Measurements from ENCODE around the gene NDUFS6. TPM values are rescaled to one million over a fixed set of nuclear protein-coding genes. Genes with fewer than 3 reads are reported as not detected.

NDUFS6 gene
- total and polyA plus RNA-seq, 7 donors: 48.3 to 177 (median 61.5) TPM

GRCh38 chr5:1754531-1755220, 46.5 kb upstream of the NDUFS6 start:
- no peak overlapping the region for H3K4me3 ChIP-seq
- H3K36me3 ChIP-seq (ENCODE audit: insufficient read depth in 1 of 2, low read depth in 1 of 2): no peaks in the 10 kb centered on the region
- no peak overlapping the region for H3K27ac ChIP-seq
- whole genome bisulfite sequencing, 3 donors: 72 to 78% (median 72%) methylated on average over 14 of the region's 14 CpGs
- ATAC-seq (no peak), DNase-seq (no peak)
- H3K4me1 ChIP-seq: no peaks in the 10 kb centered on the region
- no peak for TF ChIP-seq CTCF (IDR thresholded peaks at IDR 0.05)
- no peaks in the 10 kb centered on the region for H3K9me3 ChIP-seq
- intact Hi-C loops (cut with DNase I): no loop called here
- peaks cover 0 to 3% (median 3%) of the 10 kb centered on the region in 3 donors for H3K27me3 ChIP-seq (ENCODE audit: insufficient read depth in 3 of 3, low read length in 2 of 3)

DNA sequence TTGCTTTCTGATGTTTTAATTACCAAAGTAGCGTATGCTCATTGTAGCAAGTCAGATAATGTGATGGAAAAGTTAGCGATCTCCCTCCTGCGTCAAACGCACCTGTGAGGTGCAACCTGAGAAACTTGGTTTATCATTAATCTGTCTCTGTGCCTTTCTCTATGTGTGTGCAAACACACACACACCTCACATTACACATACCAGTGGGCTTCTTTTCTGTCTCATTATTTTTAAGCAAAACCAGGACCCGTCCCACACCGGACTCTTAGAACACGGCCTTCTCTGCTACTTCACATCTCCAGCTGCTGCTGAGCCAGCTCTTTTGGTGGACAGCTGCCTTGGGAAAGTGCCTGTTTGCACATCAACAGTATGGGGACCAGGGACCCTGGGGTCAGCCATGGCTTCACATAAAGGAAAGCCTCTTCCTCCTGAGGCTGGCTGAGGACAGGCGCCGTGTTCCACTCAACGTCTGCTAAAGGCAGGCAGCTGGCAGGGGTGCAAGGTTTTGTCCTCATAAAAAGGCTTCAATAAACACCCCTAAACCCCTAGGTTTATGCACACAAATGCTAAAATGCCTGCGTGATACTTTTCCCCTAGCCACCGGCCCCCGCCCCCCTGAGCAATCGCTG, 45.8 kb upstream of the NDUFS6 start:
- no peak overlapping the region for H3K4me3 ChIP-seq
- no peak overlapping the region for H3K27ac ChIP-seq
- H3K27me3 ChIP-seq (ENCODE audit: insufficient read depth in 3 of 3, low read length in 2 of 3): peaks cover 0 to 3% (median 3%) of the 10 kb centered on the region in 3 donors
- H3K36me3 ChIP-seq (ENCODE audit: insufficient read depth in 1 of 2, low read depth in 1 of 2): no peaks in the 10 kb centered on the region
- DNase-seq: no peak
- no peak for ATAC-seq
- intact Hi-C loops (cut with DNase I): no loop called here
- no peaks in the 10 kb centered on the region for H3K4me1 ChIP-seq
- no peaks in the 10 kb centered on the region for H3K9me3 ChIP-seq
- TF ChIP-seq CTCF (IDR thresholded peaks at IDR 0.05): no peak
- 55 to 57% (median 55%) methylated on average over 14 of the region's 14 CpGs for WGBS, 3 donors

GRCh38 chr5:1756481-1756880, 44.7 kb upstream of the NDUFS6 start:
- intact Hi-C loops (cut with DNase I): no loop called here
- Histone ChIP-seq H3K4me1 (no peaks in the 10 kb centered on the region), H3K4me3 (no peak overlapping the region), H3K9me3 (no peaks in the 10 kb centered on the region), H3K27ac (no peak overlapping the region), H3K36me3 (ENCODE audit: insufficient read depth in 1 of 2, low read depth in 1 of 2) (no peaks in the 10 kb centered on the region), H3K27me3 (ENCODE audit: insufficient read depth in 3 of 3, low read length in 2 of 3) (peaks cover 0 to 5% (median 5%) of the 10 kb centered on the region in 3 donors)
- no peak for TF ChIP-seq CTCF (IDR thresholded peaks at IDR 0.05)
- ATAC-seq: no peak
- WGBS, 3 donors: 57 to 71% (median 68%) methylated on average over 11 of the region's 11 CpGs
- no peak for DNase-seq

DNA sequence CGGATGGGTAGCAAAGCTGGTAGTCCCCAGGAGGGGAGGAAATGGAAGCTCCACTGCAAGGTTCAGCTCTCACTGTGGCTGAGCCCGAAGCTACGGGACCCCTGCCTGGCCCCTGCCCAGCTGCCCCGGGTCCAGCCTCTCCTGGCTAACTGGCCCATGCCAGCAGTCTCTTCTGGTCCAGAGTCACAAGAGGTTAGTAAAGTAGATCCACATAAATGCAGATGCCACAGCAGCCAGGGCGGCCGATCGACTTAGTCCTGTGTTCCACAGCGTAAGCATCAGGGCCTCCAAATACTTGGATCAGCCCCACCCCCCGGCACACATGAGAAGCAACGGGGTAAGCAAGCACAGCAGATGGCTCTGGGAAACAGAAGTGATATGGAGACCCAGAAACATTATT, 43.7 kb upstream of the NDUFS6 start:
- no peak overlapping the region for H3K4me3 ChIP-seq
- peak in 1 of 2 donors; percentile 44 for DNase-seq
- intact Hi-C loops (cut with DNase I): no loop called here
- ATAC-seq: no peak
- H3K27me3 ChIP-seq (ENCODE audit: insufficient read depth in 3 of 3, low read length in 2 of 3): peaks cover 0 to 8% (median 5%) of the 10 kb centered on the region in 3 donors
- H3K4me1 ChIP-seq: no peaks in the 10 kb centered on the region
- no peak for TF ChIP-seq CTCF (IDR thresholded peaks at IDR 0.05)
- no peak overlapping the region for H3K27ac ChIP-seq
- H3K36me3 ChIP-seq (ENCODE audit: insufficient read depth in 1 of 2, low read depth in 1 of 2): no peaks in the 10 kb centered on the region
- 80 to 83% (median 81%) methylated on average over 10 of the region's 10 CpGs for WGBS, 3 donors
- no peaks in the 10 kb centered on the region for H3K9me3 ChIP-seq
